GM18867 (cell line): ENCODE data around the gene FOXP3.

Source experiments
- ATAC-seq: cut with Tn5 transposase; IDR thresholded peaks from one replicate; pipeline ENCODE4 v1.9.1; 2021; ENCODE audit warnings: mild to moderate bottlenecking, moderate library complexity; ENCODE audit not compliant: unreplicated experiment

FOXP3 gene

DNA sequence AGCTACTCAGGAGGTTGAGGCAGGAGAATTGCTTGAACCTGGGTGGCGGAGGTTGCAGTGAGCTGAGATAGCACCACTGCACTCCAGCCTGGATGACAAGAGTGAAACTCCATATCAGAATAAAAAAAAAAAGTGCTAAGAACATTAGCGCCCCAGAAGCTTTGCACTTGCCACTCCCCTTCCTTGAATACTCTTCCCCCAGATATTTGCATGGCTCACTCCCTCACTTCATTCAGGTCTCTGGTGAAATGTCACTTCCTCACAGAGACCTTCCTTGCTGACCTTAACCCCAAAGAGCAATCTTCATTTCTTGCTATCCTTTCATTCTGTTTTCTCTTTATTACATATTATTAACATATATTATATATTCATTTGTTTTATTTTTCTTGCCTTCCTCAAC lies 42.6 kb downstream of the FOXP3 start:
- no peak for ATAC-seq

DNA sequence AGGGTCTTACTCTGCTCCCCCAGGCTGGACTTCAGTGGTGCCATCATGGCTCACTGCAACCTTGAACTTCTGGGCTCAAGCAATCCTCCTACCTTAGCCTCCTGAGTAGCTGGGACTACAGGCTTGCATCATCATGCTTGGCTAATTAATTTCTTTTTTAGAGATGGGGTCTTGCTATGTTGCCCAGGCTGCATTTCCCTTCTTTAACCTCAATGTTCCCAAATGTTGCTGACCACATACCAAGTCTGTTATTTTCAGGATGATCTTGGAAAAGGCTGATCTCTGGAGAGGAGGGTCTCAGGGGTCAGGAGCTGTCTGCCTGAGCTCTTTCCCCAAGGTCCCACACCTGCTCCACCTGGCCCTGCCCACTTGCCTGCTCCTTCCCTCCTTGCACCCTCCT lies 44.4 kb downstream of the FOXP3 start:
- no peak for ATAC-seq

DNA sequence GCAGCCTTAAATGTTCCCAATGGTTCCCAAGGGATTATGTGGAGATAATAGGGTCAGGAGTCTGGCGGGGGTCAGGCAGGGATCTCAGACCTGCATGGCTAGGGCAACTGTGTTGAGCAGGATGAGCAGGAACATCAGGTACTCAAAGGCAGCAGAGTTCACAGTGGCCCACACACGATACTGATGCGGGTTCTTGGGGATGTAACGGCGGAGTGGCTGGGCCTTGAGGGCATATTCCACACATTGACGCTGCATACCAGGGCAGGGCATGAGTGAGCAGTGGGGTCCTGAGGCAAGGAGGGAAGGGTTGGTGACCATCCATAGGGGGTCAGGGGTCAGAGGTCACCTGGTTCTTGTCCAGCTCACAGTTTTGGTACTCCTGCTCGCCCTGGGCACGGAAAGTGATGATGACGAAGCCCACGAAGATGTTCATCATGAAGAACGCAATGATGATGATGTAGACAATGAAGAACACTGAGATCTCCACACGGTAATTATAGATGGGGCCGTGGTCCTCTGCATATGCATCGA lies 49.4 kb downstream of the FOXP3 start:
- ATAC-seq, result no peak

DNA sequence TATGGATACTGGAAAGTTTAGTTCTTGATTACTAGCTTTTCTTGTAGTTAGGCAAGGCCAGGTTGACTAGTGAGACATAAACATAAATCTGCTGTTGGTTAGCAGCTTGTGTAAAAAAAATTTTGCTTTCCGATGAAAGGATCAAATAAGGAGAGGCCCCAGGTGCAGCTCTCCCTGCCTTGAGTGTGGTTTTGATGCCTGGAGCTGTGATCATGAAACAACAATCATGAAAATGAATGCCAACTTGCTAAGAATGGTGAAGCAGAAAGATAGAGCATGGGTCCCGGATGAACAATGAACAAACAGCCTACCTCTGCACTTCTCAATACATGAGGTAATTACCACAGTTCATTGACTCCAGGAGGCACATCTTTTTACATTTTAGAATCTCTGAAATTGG lies 50.1 kb downstream of the FOXP3 start:
- no peak for ATAC-seq

DNA sequence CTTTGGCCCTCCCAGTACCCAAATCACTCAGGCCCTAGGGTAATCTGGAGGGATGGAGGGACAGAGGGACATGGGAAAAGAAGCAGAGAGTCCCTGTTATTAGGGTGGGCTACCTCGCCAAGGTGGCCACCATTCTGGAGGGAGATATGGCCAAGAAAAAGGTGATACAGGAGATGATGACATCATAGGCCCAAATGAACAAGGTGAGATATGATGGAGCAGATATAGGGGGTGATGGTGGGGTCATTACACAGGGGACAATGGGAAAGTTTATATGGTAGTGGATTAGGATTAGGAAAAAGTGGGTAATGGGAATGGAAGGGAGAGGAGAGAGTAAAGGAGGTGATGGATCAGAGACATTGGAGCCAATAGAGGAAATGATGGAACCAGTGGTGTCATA lies 51.6 kb downstream of the FOXP3 start:
- ATAC-seq, result no peak

DNA sequence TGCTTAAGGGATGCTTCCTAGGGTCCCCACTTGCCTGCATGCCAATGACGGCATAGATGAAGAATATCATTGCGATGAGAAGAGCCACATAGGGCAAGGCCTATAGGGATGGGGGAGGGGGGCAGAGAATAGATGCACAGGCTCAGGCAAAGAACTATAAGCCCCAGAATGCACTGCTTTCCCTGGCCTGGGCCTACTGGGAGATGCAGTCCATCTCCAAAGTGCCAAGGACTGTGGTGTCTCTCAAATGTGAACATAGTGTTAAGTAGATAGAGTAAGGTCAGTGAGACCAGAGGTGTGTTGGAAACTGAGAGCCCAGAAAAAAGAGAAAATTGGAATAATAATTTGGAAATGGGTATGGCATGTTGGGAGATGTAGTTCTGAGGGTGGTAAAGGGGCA lies 52.3 kb downstream of the FOXP3 start:
- ATAC-seq, result no peak

DNA sequence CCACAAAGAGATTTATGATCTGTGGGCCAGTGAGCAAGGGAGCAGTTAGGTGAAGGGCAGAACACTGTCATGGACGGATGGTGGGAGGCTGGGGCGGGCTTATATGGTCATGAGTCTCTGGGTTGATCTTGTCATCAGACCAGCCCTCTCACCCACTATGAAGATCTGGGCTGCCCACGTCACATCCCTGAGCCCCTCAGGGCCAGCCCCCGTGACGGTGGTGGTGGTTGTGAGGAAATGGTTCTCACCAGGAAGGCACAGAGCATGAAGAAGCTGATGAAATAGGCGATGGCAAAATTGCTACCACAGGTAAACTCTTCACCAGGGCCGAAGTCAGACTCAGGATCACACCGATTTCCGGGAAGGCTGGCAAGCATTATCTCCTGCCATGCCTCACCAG lies 53.4 kb downstream of the FOXP3 start:
- no peak for ATAC-seq

DNA sequence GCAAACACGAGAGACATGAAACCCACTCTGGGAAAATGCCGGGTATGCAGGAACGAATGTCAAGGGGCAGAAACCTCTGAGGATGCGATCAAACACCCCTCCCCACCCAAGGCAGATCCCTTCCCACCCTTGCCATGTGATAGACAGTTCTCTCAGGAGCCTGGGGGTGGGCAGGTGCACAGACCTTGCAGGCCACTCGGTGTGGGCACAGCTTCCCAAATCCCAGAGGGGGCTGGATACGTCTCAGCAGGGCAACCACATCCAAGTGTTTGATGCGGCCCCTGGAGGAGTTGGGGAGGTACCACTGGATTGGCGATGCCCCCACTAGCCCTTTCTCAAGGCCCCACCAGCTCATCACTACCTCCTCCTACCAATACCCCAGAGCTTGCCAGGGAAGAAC lies 54.1 kb downstream of the FOXP3 start:
- no peak for ATAC-seq

DNA sequence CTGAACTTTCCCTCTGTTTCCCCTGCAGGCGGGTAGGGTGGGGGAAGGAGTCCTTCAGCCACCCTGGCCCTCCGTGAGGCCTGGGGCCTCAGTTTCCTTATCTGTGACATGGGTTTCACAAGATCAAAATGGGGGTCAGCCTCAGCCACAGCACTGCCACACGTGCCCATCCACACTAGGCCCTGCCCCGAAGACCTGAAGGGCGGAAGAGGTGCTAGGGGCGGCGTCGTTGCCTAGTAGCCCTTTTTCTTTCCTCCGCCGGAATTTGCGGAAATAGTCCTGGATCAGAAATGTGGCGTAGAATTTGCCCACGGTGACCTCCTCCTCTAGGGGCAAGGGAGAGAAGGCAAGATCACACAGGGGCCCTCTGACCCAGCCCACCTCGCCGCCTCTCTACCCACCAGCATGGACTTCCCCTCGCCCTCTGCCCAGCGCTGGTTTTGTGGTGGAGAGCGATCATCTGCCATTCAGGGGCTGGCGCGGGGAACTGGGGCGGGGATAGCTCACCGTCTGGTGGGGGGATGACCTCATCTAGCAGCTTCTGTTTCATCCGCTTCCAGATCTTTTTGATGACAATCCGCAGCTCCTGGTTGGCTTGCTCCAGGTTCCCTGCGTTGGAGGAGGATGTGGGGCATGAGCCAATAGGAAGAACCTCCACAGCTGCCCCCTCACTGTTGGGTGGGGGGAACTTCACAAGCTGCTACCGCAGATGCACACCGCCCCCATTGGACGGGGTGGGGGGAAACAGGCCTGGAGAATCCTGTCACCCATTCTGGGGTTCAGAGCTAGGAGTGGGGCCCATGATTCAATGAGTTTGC lies 54.9 kb downstream of the FOXP3 start:
- ATAC-seq, result no peak

DNA sequence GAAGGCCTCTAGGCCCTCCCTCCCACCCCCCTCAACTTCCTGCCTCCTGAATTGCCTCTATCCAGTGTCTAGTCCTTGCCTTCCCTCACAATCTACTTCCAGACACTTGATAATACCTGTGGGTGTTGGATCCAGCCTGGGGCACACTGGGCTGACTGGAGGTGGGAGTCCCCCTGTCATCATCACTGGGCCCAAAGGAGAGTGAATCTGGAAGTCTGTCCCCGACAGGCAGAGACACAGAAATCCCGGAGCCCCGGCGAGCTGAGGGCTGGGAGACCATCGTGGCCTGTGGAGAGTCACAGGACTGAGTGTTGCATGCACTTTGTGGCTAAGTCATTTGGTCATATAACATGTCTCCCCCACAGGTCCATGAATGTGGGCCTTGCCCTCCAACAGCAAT lies 56.1 kb downstream of the FOXP3 start:
- no peak for ATAC-seq

DNA sequence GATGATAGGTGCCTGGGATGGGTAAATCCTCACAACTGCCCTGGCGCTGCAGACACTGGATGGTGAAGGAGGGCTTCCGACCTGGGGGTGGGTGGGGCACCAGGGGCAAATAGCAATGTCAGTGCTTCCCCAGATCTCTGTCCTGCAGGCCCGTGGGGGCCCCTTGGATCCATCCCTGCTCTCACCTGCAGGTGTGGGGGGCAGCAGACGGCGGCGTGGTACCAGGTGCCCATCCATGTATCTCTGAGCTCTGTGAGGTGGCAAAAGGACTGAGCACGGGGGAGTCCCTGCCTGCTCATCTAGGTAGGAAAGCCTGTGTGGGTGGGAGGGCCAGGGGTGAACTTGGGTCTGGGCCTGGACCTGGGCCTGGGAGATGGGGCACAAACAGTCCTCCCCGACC lies 58.0 kb downstream of the FOXP3 start:
- no peak for ATAC-seq

DNA sequence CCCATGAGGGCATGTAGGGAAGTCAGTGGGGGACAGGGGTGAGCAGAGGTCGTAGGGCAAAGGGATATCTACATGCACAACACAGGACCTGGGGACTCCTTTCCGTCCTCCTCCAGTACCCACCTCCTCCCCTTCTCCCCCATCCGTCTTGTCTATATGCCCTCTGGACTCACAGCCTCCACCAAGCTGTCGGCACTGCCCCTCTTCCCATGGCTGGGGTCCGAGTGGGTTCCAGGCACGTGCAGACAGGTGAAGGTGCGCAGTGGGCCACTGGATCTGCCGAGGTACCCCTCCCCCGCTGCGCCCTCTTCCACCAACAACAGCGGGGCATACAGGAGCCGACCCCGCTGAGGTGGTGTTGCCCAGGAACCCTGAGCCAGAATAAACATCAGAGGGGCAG lies 59.1 kb downstream of the FOXP3 start:
- ATAC-seq, result no peak

DNA sequence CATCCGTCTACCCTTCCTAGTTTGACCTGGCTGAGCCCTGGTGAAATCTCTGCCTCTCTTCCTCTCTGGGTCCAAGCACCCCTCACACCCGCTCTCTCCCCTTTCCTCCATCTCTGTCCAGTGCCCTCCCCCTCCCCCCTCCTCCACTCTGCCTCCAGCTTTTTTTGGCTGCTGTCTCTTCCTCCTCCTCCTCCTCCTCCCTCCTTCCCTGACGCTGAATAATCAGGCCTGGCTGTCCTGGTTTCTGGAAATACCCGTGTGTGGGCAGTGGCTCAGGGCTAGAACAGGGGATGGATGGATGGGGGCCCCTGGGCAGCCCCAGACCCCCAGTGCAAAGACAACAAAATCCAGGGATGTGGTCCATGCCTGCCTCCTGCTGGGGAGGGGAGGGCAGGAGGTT lies 59.8 kb downstream of the FOXP3 start:
- no peak for ATAC-seq

DNA sequence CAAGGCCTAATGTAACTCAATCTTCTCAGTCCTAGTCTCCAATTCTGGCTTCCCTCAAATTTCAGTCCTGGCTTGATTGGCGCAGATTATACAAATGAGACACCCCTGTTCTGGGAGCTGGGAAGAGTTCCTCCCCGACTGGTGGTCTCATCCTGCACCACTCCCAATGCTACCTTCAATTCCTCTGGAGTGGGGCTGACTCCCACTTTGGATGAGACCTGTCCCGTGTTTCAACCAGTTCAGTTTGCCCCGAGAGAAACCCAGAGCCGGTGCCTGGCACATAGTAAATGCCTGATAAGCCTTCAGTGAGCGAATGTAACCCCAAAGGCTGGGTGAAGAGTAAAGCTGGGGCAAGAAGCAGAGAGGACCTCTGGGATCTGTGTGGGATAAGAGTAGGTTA lies 60.5 kb downstream of the FOXP3 start:
- ATAC-seq, result no peak

DNA sequence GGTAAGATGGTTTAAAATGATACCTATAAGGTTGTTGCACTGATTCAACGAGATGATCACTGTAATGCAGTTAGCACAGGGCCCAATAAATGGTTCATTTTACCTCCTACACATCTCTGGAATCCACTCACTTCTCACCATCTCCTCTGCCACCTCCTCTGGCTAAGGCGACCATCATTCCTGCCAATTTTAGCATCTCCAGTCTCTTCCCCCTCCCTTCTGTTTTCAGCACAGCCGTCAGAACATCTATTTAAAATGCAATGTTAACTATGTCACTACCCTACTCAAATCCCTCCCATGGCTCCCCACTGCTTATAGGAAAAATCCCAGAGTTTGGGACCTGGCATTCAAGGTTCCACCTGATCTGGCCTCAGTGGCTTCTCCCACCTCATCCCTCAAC lies 61.0 kb downstream of the FOXP3 start:
- no peak for ATAC-seq

DNA sequence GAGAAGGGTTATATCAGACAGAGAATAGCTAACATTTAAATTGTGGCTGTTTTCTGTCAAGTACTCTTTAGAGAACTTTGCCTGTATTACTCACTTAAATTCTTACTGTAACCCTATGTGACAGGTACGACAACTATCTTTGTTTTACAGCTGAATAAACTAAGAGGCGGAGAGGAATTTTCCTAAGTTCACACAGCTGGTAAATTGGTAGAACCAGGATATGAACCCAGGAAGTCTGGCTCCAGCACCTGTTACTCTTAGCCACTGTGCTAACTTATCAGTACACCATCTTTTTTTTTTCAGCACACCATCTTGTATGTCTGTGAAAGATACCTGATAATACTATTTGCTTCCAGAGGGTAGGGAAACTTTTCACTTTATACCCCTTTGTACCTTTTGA lies 62.5 kb downstream of the FOXP3 start:
- ATAC-seq, result no peak
